Skeletal muscle cell (primary cell): ENCODE measurements around the gene CREB5.
"Not testable (repeated sequence)": the region's sequence is repeated elsewhere in the genome, so short reads cannot be mapped to it uniquely, and the experiment has no call there.

Experiments
- DNase-seq: peaks from one replicate; pipeline ENCODE4 v3.0.0-alpha.2; 2010; ENCODE audit warnings: low read depth
- H3K4me3 ChIP-seq: 2 replicates; pipeline ENCODE4 v1.5.1; 2011; ENCODE audit warnings: low read depth, mild to moderate bottlenecking, control low read depth, low read length, moderate library complexity

CREB5 gene

GRCh38 chr7:28771906-28772622, 359.7 kb downstream of the CREB5 start:
- no peak for DNase-seq
- no peak overlapping the region for H3K4me3 ChIP-seq

GRCh38 chr7:28773423-28774145, 361.3 kb downstream of the CREB5 start:
- no peak for DNase-seq
- no peak overlapping the region for H3K4me3 ChIP-seq

GRCh38 chr7:28774261-28774988, 362.1 kb downstream of the CREB5 start:
- DNase-seq, result no peak
- no peak overlapping the region for H3K4me3 ChIP-seq

GRCh38 chr7:28776463-28777157, 364.3 kb downstream of the CREB5 start:
- no peak for DNase-seq
- H3K4me3 ChIP-seq, result no peak overlapping the region

GRCh38 chr7:28778786-28779185, 366.5 kb downstream of the CREB5 start:
- no peak for DNase-seq

GRCh38 chr7:28779954-28780353, 367.6 kb downstream of the CREB5 start:
- H3K4me3 ChIP-seq, result no peak overlapping the region
- no peak for DNase-seq

More at GRCh38 chr7:28778786-28779185, 366.5 kb downstream of the CREB5 start:
- H3K4me3 ChIP-seq, result no peak overlapping the region

- no peak overlapping the region for H3K4me3 ChIP-seq
- no peak for DNase-seq
These were observed 370.0 kb downstream of the CREB5 start for GRCh38 chr7:28782362-28782761.

- DNase-seq, result peak; percentile 65
These were observed 372.0 kb downstream of the CREB5 start for GRCh38 chr7:28784171-28784902.

GRCh38 chr7:28785041-28785995, 373.0 kb downstream of the CREB5 start:
- DNase-seq, result no peak
- no peak overlapping the region for H3K4me3 ChIP-seq

More at GRCh38 chr7:28784171-28784902, 372.0 kb downstream of the CREB5 start:
- H3K4me3 ChIP-seq, result no peak overlapping the region

GRCh38 chr7:28786156-28786555, 373.8 kb downstream of the CREB5 start:
- not testable (repeated sequence) for DNase-seq

GRCh38 chr7:28787106-28787505, 374.8 kb downstream of the CREB5 start:
- H3K4me3 ChIP-seq, result no peak overlapping the region
- no peak for DNase-seq

More at GRCh38 chr7:28786156-28786555, 373.8 kb downstream of the CREB5 start:
- H3K4me3 ChIP-seq, result not testable (repeated sequence)

- no peak overlapping the region for H3K4me3 ChIP-seq
- DNase-seq, result no peak
These were observed 378.1 kb downstream of the CREB5 start for GRCh38 chr7:28790467-28790866.

GRCh38 chr7:28792858-28793257, 380.5 kb downstream of the CREB5 start:
- DNase-seq, result no peak
- H3K4me3 ChIP-seq, result no peak overlapping the region

GRCh38 chr7:28793381-28794085, 381.2 kb downstream of the CREB5 start:
- no peak overlapping the region for H3K4me3 ChIP-seq
- DNase-seq, result no peak

GRCh38 chr7:28798274-28798673, 386.0 kb downstream of the CREB5 start:
- DNase-seq, result no peak
- no peak overlapping the region for H3K4me3 ChIP-seq

- no peak overlapping the region for H3K4me3 ChIP-seq
- no peak for DNase-seq
These were observed 387.3 kb downstream of the CREB5 start for GRCh38 chr7:28799619-28800018.

GRCh38 chr7:28800150-28800549, 387.8 kb downstream of the CREB5 start:
- no peak for DNase-seq
- no peak overlapping the region for H3K4me3 ChIP-seq
